GM18858 (cell line): ENCODE data around the gene TEX44.
"Not testable (repeated sequence)": the region's sequence is repeated elsewhere in the genome, so short reads cannot be mapped to it uniquely, and the experiment has no call there.

Experiments used
- ATAC-seq: cut with Tn5 transposase; IDR thresholded peaks from one replicate; pipeline ENCODE4 v1.9.1; 2021; ENCODE audit not compliant: unreplicated experiment

The TEX44 gene

DNA sequence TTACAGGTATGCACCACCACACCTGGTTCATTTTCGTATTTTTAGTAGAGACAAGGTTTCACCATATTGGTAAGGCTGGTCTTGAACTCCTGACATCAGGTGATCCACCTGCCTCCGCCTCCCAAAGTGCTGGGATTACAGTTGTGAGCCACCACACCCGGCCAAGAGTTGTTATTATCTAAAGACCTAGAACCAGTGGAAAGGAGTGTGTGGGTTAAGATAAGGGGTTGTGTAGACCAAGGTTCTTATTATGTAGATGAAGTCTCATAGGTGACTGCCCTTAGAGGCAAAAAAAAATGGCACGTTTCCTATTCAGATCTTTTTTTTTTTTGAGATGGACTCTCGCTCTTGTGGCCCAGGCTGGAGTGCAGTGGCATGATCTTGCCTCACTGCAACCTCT lies 21.7 kb upstream of the TEX44 start:
- not testable (repeated sequence) for ATAC-seq

DNA sequence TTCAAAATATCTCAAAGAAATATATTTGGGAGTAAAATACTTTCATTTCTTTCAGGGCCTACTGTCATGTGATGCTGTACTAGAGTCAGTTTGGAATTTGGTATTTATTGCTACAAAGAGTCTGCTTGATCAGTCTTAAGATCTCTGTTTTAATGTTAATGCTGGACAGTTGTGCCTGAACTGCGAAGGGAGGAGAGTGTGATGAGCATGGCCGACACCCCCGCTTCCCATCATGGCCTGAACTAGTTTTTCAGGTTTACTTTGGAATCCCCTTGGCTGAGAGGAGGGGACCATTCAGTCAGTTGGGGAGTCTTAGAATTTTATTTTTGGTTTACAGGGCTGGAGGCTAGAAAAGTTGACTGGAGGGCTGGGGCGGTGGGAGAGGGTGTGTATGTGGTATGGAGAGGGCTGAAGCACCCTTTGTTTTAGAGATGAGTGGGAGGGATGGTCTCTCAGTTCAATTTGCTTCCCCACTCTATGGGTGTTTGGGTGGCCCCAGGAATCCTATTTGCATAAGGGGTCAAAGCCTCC lies 20.9 kb upstream of the TEX44 start:
- ATAC-seq, result no peak

DNA sequence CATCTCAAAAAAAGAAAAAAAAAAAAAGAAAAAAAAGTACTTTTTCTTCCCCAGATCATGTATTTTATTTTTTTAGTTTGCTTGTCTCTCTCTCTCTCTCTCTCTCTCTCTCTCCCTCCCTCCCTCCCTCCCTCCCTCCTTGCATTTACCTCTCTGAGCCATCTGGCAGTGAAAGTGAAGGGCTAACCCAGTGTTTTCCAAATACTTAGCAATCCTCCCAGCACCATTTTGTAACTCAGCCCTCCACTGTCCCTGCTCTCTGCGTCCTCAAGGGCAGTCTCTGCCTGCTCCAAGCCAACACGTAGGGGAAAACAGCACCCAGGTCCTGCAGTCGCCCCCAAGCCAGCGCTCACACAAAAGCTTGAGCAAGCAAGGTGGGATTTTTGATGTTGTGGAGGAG lies 19.6 kb upstream of the TEX44 start:
- no peak for ATAC-seq

GRCh38 chr2:231573698-231574421 lies 18.8 kb upstream of the TEX44 start:
- ATAC-seq, result no peak

- no peak for ATAC-seq
Observed at GRCh38 chr2:231575612-231576256, 16.9 kb upstream of the TEX44 start.

DNA sequence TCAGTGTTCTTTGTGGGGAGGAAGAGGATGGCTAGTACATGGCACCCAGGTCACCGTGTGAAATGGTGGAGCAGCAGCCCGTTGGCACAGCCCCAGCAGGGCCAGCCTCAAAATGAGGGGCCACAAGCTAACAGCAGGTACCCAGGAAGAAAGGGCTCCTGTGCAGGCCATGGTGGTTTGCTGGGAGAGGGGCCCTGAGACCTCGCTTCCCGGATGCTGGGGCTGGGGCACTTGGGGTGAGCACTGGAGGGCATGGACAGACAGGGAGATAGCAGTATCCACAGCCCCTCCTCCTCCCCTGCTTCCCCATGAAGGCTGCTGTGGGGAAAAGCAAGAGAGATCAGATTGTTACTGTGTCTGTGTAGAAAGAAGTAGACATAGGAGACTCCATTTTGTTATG lies 16.2 kb upstream of the TEX44 start:
- no peak for ATAC-seq

- not testable (repeated sequence) for ATAC-seq
Observed at GRCh38 chr2:231578655-231579054, 14.0 kb upstream of the TEX44 start.

- ATAC-seq, result no peak
Observed at GRCh38 chr2:231579560-231579959, 13.1 kb upstream of the TEX44 start.

DNA sequence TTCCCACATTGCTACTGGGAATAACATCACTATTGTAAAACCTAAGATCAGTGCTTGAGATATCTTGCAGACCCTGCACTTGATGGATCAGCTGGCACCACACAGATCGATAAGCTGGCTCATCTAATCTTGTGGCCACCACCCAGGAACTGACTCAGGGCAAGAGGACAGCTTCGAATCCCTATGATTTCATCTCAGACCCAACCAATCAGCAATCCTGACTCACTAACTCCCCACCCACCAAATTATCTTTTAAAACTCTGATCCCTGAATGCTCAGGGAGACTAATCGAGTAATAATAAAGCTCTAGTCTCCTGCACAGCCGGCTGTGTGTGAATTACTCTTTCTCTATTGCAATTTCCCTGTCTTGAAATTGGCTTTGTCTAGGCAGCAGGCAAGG lies 11.3 kb upstream of the TEX44 start:
- ATAC-seq, result no peak

DNA sequence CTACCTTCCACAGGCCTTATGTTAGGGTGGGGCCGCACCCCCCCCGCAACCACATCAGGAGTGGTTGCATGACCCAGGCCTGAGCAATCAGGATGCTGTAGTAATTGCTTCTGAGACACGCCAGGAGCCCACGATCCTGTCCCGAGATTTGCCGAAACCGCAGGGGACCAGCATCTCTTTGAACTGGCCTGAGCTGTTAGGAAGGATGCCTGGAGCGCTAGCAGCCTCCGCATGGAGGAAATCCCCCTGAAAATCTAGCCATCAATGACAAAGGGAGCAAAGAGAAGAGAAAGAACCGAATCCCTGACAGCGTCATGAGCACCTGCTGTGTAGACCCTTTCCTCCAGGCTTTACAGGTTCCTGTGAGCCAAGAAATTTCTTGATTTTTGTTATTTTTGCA lies 8.7 kb upstream of the TEX44 start:
- no peak for ATAC-seq

DNA sequence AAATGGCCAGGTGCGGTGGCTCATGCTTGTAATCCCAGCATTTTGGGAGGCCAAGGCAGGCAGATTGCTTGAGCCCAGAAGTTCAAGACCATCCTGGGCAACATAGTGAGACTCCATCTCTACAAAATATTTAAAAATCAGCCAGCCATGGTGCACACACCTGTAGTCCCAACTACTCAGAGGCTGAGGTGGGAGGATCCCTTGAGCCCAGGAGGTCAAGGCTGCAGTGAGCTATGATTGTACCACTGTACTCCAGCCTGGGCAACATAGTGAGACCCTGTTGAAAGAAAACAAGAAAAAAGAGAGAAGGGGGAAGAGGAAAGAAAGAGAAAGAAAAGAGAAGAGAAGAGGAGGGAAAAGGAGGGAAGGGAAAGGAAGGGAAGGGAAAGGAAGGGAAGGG lies 4.9 kb upstream of the TEX44 start:
- not testable (repeated sequence) for ATAC-seq

DNA sequence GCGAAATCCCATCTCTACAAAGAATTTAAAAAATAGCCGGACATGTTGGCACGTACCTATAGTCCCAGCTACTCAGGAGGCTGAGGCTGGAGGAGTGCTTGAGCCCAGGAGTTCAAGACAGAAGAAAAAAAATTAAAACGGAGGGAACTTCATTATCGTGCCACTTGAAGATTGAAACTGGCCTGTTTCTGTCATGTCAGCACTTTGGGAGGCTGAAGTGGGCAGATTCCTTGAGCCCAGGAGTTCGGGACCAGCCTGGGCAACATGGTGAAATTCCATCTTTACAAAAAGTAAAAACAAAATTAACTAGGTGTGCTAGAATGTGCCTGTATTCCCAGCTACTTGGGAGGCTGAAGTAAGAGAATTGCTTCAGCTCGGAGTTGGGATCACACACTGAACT lies 3.0 kb upstream of the TEX44 start:
- ATAC-seq, result no peak

GRCh38 chr2:231590614-231591013 lies 2.0 kb upstream of the TEX44 start:
- ATAC-seq, result no peak

GRCh38 chr2:231593666-231594065 lies 1.0 kb downstream of the TEX44 start:
- ATAC-seq, result no peak

GRCh38 chr2:231597014-231597611 lies 4.4 kb downstream of the TEX44 start:
- peak; percentile 75 for ATAC-seq

- ATAC-seq, result no peak
Observed at GRCh38 chr2:231597627-231598026, 5.0 kb downstream of the TEX44 start.

- no peak for ATAC-seq
Observed at GRCh38 chr2:231600619-231601355, 8.1 kb downstream of the TEX44 start.

GRCh38 chr2:231601356-231602229 lies 8.9 kb downstream of the TEX44 start:
- ATAC-seq, result peak; percentile 29

- ATAC-seq, result no peak
Observed at GRCh38 chr2:231602859-231603467, 10.3 kb downstream of the TEX44 start.

GRCh38 chr2:231604101-231604684 lies 11.5 kb downstream of the TEX44 start:
- ATAC-seq, result peak; percentile 34
